GM19193 (cell line): Measurements from ENCODE around the gene WNT16.

Source experiments
- POLR2A ChIP-seq: IDR thresholded peaks from 4 replicates; pipeline ENCODE4 v1.6.1; 2011; ENCODE audit not compliant: insufficient read depth, insufficient read length; ENCODE audit errors: extremely low read depth

The WNT16 gene, protein sequence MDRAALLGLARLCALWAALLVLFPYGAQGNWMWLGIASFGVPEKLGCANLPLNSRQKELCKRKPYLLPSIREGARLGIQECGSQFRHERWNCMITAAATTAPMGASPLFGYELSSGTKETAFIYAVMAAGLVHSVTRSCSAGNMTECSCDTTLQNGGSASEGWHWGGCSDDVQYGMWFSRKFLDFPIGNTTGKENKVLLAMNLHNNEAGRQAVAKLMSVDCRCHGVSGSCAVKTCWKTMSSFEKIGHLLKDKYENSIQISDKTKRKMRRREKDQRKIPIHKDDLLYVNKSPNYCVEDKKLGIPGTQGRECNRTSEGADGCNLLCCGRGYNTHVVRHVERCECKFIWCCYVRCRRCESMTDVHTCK

GRCh38 chr7:121328508-121329190 lies at the start of gene WNT16:
TSS of gene WNT16 (plus strand) at chr7:121329000. CDS start at chr7:121329293, 293 bp downstream.
- TF ChIP-seq POLR2A: no peak

GRCh38 chr7:121279060-121279620 lies 49.7 kb upstream of the WNT16 start:
- TF ChIP-seq POLR2A: no peak

DNA sequence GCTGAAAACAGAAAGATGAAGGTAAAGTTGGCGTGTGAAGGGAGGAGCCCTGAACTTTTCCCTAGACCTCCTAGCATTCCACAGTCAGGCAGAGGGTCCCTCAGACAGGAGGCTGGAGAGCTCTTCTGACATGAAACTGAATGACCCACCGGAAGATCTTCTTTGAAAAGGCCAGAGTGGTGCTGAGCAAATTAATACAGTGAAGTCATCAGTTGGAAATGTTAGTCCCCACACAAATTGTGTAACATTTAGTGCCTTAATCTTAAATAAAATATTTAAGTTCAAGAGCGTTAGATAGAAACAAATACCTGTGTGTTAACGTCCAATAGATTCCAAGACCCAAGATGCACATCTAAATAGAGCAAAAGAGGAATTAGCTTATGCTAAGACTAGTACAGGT lies 49.0 kb upstream of the WNT16 start:
- TF ChIP-seq POLR2A: no peak

DNA sequence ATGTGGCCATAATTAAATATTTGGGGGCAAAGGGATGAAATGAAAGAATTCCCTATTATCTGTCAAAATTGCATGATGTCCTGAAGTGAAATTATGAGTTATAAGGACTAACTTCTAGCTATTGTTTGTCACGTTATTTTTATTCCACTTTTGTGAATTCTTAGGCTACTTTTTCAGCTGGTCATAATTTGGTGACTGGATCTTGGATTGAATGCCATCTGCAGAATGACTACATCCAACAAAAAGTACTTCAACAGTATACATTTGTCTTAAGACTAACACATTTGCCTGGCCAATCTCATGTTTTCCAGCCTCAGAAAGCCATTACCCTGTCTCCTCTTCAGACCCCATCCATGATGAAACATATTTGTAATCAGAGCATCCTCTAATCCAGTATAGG lies 48.1 kb upstream of the WNT16 start:
- TF ChIP-seq POLR2A: no peak

DNA sequence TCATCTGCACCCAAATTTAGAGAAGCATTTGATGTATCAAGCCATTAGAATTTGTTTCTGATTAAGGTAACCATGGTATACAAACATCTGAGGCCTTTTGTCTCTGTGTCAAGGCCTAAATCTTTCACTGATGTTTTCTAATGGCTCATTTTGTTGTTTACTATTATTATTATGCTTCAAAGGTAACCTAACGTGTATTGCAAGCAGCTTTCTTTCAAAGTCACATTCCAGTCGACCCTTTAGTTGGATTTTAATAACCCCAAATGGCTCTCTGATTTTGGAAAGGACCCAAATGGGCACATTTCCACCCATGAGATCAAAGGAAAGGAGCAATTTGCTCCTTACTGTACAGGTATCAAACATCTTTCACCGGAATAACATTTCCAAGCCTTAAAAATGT lies 46.7 kb upstream of the WNT16 start:
- TF ChIP-seq POLR2A: no peak

- TF ChIP-seq POLR2A: no peak
Measured at GRCh38 chr7:121285066-121285667, 43.6 kb upstream of the WNT16 start.

DNA sequence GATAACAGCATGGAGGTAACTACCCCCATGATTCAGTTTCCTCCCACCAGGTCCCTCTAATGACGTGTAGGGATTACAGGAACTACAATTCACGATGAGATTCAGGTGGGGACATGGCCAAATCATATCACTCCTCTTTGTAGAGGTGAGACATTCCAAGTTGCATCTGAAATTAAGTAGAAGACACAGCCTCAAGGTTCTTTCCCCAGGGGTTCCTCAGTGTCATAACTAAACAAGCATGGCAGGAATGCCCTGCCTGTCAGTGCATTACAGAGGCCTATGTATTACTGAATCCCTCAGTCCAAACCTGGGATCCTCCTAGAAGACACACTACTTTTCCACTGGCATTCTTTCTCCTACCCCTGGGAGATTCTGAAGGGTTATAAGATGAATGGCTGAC lies 42.6 kb upstream of the WNT16 start:
- TF ChIP-seq POLR2A: no peak

GRCh38 chr7:121286742-121287734 lies 41.8 kb upstream of the WNT16 start:
- TF ChIP-seq POLR2A: no peak

DNA sequence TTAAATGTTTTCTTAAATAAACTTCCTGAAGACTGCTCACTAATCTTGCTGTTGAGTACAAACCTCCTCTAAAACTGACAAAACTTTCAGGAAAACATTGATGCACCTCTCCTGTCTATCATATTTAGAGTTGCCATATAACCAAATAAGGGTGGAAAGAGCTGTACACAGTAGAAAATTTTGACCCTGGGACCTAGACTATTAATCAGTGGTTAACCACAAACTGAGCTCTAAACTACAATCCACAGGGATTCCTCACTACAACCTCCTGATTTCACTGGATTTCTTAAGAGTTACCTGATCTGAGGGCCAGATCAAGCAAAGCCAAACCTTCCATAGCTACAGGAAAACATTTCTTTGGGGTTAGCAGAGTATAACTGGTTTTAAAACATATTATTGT lies 39.9 kb upstream of the WNT16 start:
- no peak for TF ChIP-seq POLR2A

- TF ChIP-seq POLR2A: no peak
Measured at GRCh38 chr7:121294448-121294992, 34.3 kb upstream of the WNT16 start.

GRCh38 chr7:121297843-121298242 lies 31.0 kb upstream of the WNT16 start:
- TF ChIP-seq POLR2A: no peak

- no peak for TF ChIP-seq POLR2A
Measured at GRCh38 chr7:121298831-121299239, 30.0 kb upstream of the WNT16 start.

DNA sequence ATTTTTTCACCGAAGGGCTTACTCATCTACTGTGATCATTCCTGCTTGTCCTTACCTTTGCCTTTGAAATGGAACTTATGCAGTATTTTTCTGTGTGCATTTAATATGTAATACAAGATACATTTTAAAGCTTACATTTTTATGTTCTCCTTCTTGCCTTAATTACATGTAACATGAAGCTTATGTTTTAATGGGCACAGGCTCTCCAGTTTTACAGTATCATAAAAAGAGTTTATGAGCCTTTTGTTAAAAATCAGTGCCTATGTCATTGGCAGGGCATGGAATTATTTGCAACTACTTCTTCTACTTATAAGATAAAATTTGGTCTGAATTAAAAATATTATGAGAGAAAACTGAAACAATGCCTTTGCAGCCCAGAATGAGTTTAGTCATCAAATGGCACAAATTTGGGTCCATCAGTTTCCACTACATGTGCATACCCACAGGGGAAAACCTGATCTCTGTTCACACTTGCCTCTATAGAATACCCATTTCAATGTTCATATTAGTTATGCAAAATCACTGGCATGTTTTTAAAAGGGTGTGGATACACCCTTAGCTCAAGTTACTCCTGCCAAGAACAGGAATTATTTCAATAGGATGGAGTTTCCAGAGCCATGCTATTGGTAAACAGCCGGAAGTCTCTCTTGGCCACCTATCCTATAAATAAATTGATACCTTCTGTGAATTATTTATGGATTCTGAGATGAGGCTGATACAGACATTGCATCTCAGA lies 27.9 kb upstream of the WNT16 start:
- TF ChIP-seq POLR2A: no peak
